ENCODE data around the gene FETUB.

The FETUB gene

GRCh38 chr3:186639778-186640472, at the start of gene FETUB:
FETUB (plus strand) TSS chr3:186640399; CDS start chr3:186640461, 62 bp downstream.
- intact Hi-C loops (cut with DNase I) = no loop called here
- no peak for DNase-seq

GRCh38 chr3:186590580-186591295, 49.5 kb upstream of the FETUB start:
- intact Hi-C loops (cut with DNase I) = no loop called here

GRCh38 chr3:186592682-186593081, 47.5 kb upstream of the FETUB start:
- no peak for DNase-seq
- intact Hi-C loops (cut with DNase I) = no loop called here

More at GRCh38 chr3:186590580-186591295, 49.5 kb upstream of the FETUB start:
- no peak for DNase-seq

- DNase-seq = no peak
- intact Hi-C loops (cut with DNase I) = no loop called here
These were observed 46.3 kb upstream of the FETUB start for GRCh38 chr3:186593862-186594261.

- intact Hi-C loops (cut with DNase I) = no loop called here
- DNase-seq = no peak
These were observed 45.5 kb upstream of the FETUB start for GRCh38 chr3:186594591-186595113.

GRCh38 chr3:186596568-186597287, 43.5 kb upstream of the FETUB start:
- intact Hi-C loops (cut with DNase I) = no loop called here
- DNase-seq = no peak

- DNase-seq = no peak
- intact Hi-C loops (cut with DNase I) = no loop called here
These were observed 42.0 kb upstream of the FETUB start for GRCh38 chr3:186598108-186598784.

GRCh38 chr3:186598794-186599141, 41.4 kb upstream of the FETUB start:
- intact Hi-C loops (cut with DNase I) = no loop called here

GRCh38 chr3:186599142-186599784, 40.9 kb upstream of the FETUB start:
- intact Hi-C loops (cut with DNase I) = no loop called here
- DNase-seq = no peak

More at GRCh38 chr3:186598794-186599141, 41.4 kb upstream of the FETUB start:
- no peak for DNase-seq

GRCh38 chr3:186599785-186600166, 40.4 kb upstream of the FETUB start:
- DNase-seq = no peak
- intact Hi-C loops (cut with DNase I) = no loop called here

- intact Hi-C loops (cut with DNase I) = no loop called here
- no peak for DNase-seq
These were observed 39.3 kb upstream of the FETUB start for GRCh38 chr3:186600896-186601295.

- peak in 1 of 42 donors; percentile 18 for DNase-seq
- intact Hi-C loops (cut with DNase I) = no loop called here
These were observed 37.0 kb upstream of the FETUB start for GRCh38 chr3:186603159-186603558.

GRCh38 chr3:186605078-186605477, 35.1 kb upstream of the FETUB start:
- intact Hi-C loops (cut with DNase I) = no loop called here

GRCh38 chr3:186605561-186606545, 34.3 kb upstream of the FETUB start:
- intact Hi-C loops (cut with DNase I) = no loop called here
- DNase-seq = no peak

More at GRCh38 chr3:186605078-186605477, 35.1 kb upstream of the FETUB start:
- no peak for DNase-seq

GRCh38 chr3:186608624-186609215, 31.5 kb upstream of the FETUB start:
- DNase-seq = no peak
- intact Hi-C loops (cut with DNase I) = no loop called here

- no peak for DNase-seq
- intact Hi-C loops (cut with DNase I) = no loop called here
These were observed 30.8 kb upstream of the FETUB start for GRCh38 chr3:186609247-186609868.

- no peak for DNase-seq
- intact Hi-C loops (cut with DNase I) = no loop called here
These were observed 28.1 kb upstream of the FETUB start for GRCh38 chr3:186612065-186612464.

All from head of caudate nucleus (tissue), 42 donors.